Inferior parietal cortex (tissue), 1 donor: ENCODE data around the gene BBOX1.
"Not testable (repeated sequence)": the region's sequence is repeated elsewhere in the genome, so short reads cannot be mapped to it uniquely, and the experiment has no call there.

ENCODE experiments used
- DNase-seq: peaks from one replicate; pipeline ENCODE4 v3.0.0-alpha.2; 2016; ENCODE audit errors: extremely low spot score

Gene BBOX1

GRCh38 chr11:27040302-27041115, at the start of gene BBOX1:
TSS of gene BBOX1 (plus strand) at chr11:27040815. CDS start at chr11:27055431, 14,616 bp downstream.
- DNase-seq: peak; percentile 18

GRCh38 chr11:26992031-26992541, 48.5 kb upstream of the BBOX1 start:
- DNase-seq: no peak

GRCh38 chr11:26993965-26994457, 46.6 kb upstream of the BBOX1 start, which contains the start of gene FIBIN:
TSS of gene FIBIN (plus strand) at chr11:26994112. CDS start at chr11:26994527, 415 bp downstream.
- DNase-seq: no peak

- DNase-seq: no peak
These were observed 46.0 kb upstream of the BBOX1 start for GRCh38 chr11:26994631-26995095.

GRCh38 chr11:26995701-26996460, 44.7 kb upstream of the BBOX1 start:
- DNase-seq: no peak

GRCh38 chr11:26997378-26997777, 43.2 kb upstream of the BBOX1 start:
- DNase-seq: no peak

- DNase-seq: not testable (repeated sequence)
These were observed 39.4 kb upstream of the BBOX1 start for GRCh38 chr11:27001136-27001730.

- no peak for DNase-seq
These were observed 38.2 kb upstream of the BBOX1 start for GRCh38 chr11:27002431-27002830.

- DNase-seq: no peak
These were observed 37.8 kb upstream of the BBOX1 start for GRCh38 chr11:27002838-27003237.

- no peak for DNase-seq
These were observed 36.5 kb upstream of the BBOX1 start for GRCh38 chr11:27004103-27004502.

- no peak for DNase-seq
These were observed 31.6 kb upstream of the BBOX1 start for GRCh38 chr11:27008811-27009535.

- no peak for DNase-seq
These were observed 28.9 kb upstream of the BBOX1 start for GRCh38 chr11:27011560-27012233.

GRCh38 chr11:27012234-27012921, 28.2 kb upstream of the BBOX1 start:
- DNase-seq: no peak

- peak; percentile 29 for DNase-seq
These were observed 26.7 kb upstream of the BBOX1 start for GRCh38 chr11:27013781-27014361.

GRCh38 chr11:27018902-27019529, 21.6 kb upstream of the BBOX1 start:
- no peak for DNase-seq

- no peak for DNase-seq
These were observed 19.9 kb upstream of the BBOX1 start for GRCh38 chr11:27020751-27021150.

- DNase-seq: no peak
These were observed 17.9 kb upstream of the BBOX1 start for GRCh38 chr11:27022659-27023251.

GRCh38 chr11:27024865-27025264, 15.8 kb upstream of the BBOX1 start:
- DNase-seq: no peak
